H1 (cell line): ENCODE data around the gene CLPTM1L. TPM values are rescaled to one million over a fixed set of nuclear protein-coding genes. Genes with fewer than 3 reads are reported as not detected.

Experiments used
- CTCF ChIA-PET: fragments of 300-600 bp; sonication (Branson Sonifier 250); formaldehyde crosslinking; loops from one replicate; lab custom pipeline; 2021; ENCODE audit not compliant: partially characterized antibody; lab: Charles Lee
- POLR2A ChIA-PET: fragments of 300-600 bp; sonication (Branson Sonifier 250); formaldehyde crosslinking; loops from one replicate; lab custom pipeline; 2021; ENCODE audit warnings: inconsistent platforms; ENCODE audit not compliant: partially characterized antibody; lab: Charles Lee
- DNase-seq, 2 experiments: peaks; one replicate each; pipeline versions ENCODE4 v3.0.0 to v3.0.0-alpha.2; 2010 to 2022; ENCODE audit warnings: low spot score in 2 of 2, low read depth in 1 of 2, mixed read lengths in 1 of 2
- FAIRE-seq: peaks from 2 replicates; lab custom pipeline; 2011; peaks lifted over from hg19 to GRCh38; lab: Jason Lieb, UNC
- H2AFZ ChIP-seq: 2 replicates; pipeline ENCODE4 v1.8.1; 2012; ENCODE audit warnings: low read length, inconsistent platforms
- H2AK5ac ChIP-seq: 2 replicates; pipeline ENCODE4 v1.6.1; 2013; ENCODE audit warnings: low read depth, low read length
- H2BK120ac ChIP-seq: replicated peaks from 2 replicates; pipeline ENCODE3; 2013; ENCODE audit warnings: low read depth, low read length, inconsistent platforms
- H2BK12ac ChIP-seq: 2 replicates; pipeline ENCODE4 v1.6.1; 2013; ENCODE audit warnings: low read depth, low read length
- H2BK15ac ChIP-seq: 2 replicates; pipeline ENCODE4 v1.6.1; 2013; ENCODE audit warnings: low read length
- H2BK20ac ChIP-seq: 2 replicates; pipeline ENCODE4 v1.6.1; 2013; ENCODE audit warnings: low read length
- H2BK5ac ChIP-seq: 2 replicates; pipeline ENCODE4 v1.6.1; 2013; ENCODE audit warnings: low read depth, low read length
- H3K14ac ChIP-seq: 2 replicates; pipeline ENCODE4 v1.6.1; 2013; ENCODE audit warnings: inconsistent platforms; ENCODE audit not compliant: insufficient read length
- H3K18ac ChIP-seq: 2 replicates; pipeline ENCODE4 v1.6.1; 2013; ENCODE audit warnings: low read length; ENCODE audit errors: extremely low read depth
- H3K23ac ChIP-seq: 2 replicates; pipeline ENCODE4 v1.6.1; 2013; ENCODE audit warnings: inconsistent platforms; ENCODE audit not compliant: insufficient read length
- H3K23me2 ChIP-seq: 2 replicates; pipeline ENCODE4 v1.6.1; 2013; ENCODE audit warnings: low read depth, low read length
- H3K27ac ChIP-seq: 2 replicates; pipeline ENCODE4 v1.6.1; 2011; ENCODE audit warnings: low read depth, low read length, inconsistent platforms
- H3K27me3 ChIP-seq, 4 experiments: replicated peaks in 1 of 4; 1 replicate in 1 of 4; 2 replicates in 3 of 4; pipeline versions ENCODE4 v1.6.1 to v1.8.1; 2011 to 2013; ENCODE audit warnings: low read length in 3 of 4, mild to moderate bottlenecking in 3 of 4, inconsistent platforms in 2 of 4, mixed read lengths in 2 of 4, moderate library complexity in 1 of 4; ENCODE audit not compliant: control insufficient read depth in 3 of 4, insufficient read depth in 3 of 4; ENCODE audit errors: extremely low read depth in 1 of 4
- H3K36me3 ChIP-seq, 4 experiments: 2 replicates each; pipeline versions ENCODE4 v1.6.1 to v1.8.1; 2011 to 2013; ENCODE audit warnings: mild to moderate bottlenecking in 4 of 4, low read length in 3 of 4, moderate library complexity in 2 of 4, control low read depth in 1 of 4, inconsistent platforms in 1 of 4; ENCODE audit not compliant: insufficient read depth in 4 of 4, control insufficient read depth in 2 of 4
- H3K4ac ChIP-seq: replicated peaks from 2 replicates; pipeline ENCODE3; 2013; ENCODE audit warnings: low read length, low read depth, mixed read lengths, inconsistent platforms; ENCODE audit not compliant: insufficient read length
- H3K4me1 ChIP-seq, 4 experiments: replicated peaks in 1 of 4; 1 replicate in 1 of 4; 2 replicates in 3 of 4; pipeline versions ENCODE4 v1.6.1 to v1.8.1; 2011 to 2013; ENCODE audit warnings: low read length in 3 of 4, inconsistent platforms in 2 of 4, mixed read lengths in 1 of 4; ENCODE audit not compliant: insufficient read depth in 4 of 4, control insufficient read depth in 3 of 4
- H3K4me2 ChIP-seq, 2 experiments: 2 replicates each; pipeline versions ENCODE4 v1.6.1 to v1.8.1; 2011 to 2013; ENCODE audit warnings: low read depth in 2 of 2, low read length in 2 of 2, control low read depth in 1 of 2, inconsistent platforms in 1 of 2, mild to moderate bottlenecking in 1 of 2; ENCODE audit not compliant: insufficient read depth in 1 of 2
- H3K4me3 ChIP-seq, 4 experiments: fragments of 200-600, 300-600 bp in 1 of 4; sonication (generic), shearing (Covaris generic), sonication (Bioruptor Twin) in 1 of 4; 2 replicates each; pipeline versions ENCODE4 v1.5.1 to v1.8.1; 2011 to 2016; ENCODE audit warnings: low read length in 4 of 4, low read depth in 3 of 4, control low read depth in 2 of 4, inconsistent platforms in 2 of 4, mild to moderate bottlenecking in 2 of 4, mixed read lengths in 1 of 4, moderate library complexity in 1 of 4; ENCODE audit not compliant: insufficient read depth in 2 of 4; ENCODE audit errors: extremely low read depth in 1 of 4
- H3K56ac ChIP-seq: replicated peaks from 2 replicates; pipeline ENCODE3; 2013; ENCODE audit warnings: low read depth, mild to moderate bottlenecking, mixed read lengths, low read length, inconsistent platforms; ENCODE audit not compliant: insufficient read length
- H3K79me1 ChIP-seq: 2 replicates; pipeline ENCODE4 v1.6.1; 2013; ENCODE audit warnings: low read depth, low read length, control low read depth
- H3K79me2 ChIP-seq, 2 experiments: 2 replicates each; pipeline versions ENCODE4 v1.6.1 to v1.8.1; 2012 to 2013; ENCODE audit warnings: low read length in 2 of 2, mild to moderate bottlenecking in 2 of 2, inconsistent platforms in 1 of 2; ENCODE audit not compliant: insufficient read depth in 2 of 2, control insufficient read depth in 1 of 2
- H3K9ac ChIP-seq, 4 experiments: replicated peaks in 1 of 4; 1 replicate in 1 of 4; 2 replicates in 3 of 4; pipeline versions ENCODE4 v1.6.1 to v1.8.1; 2011 to 2013; ENCODE audit warnings: low read depth in 3 of 4, low read length in 3 of 4, control low read depth in 2 of 4, mild to moderate bottlenecking in 2 of 4, moderate library complexity in 2 of 4, inconsistent platforms in 1 of 4; ENCODE audit errors: extremely low read depth in 1 of 4
- H3K9me3 ChIP-seq, 2 experiments: 2 replicates each; pipeline versions ENCODE4 v1.6.1 to v1.8.1; 2012 to 2013; ENCODE audit warnings: mild to moderate bottlenecking in 2 of 2, moderate library complexity in 2 of 2, control low read depth in 1 of 2, inconsistent platforms in 1 of 2, low read depth in 1 of 2, low read length in 1 of 2, mixed read lengths in 1 of 2; ENCODE audit not compliant: insufficient read depth in 2 of 2
- H4K20me1 ChIP-seq, 2 experiments: replicated peaks in 1 of 2; 2 replicates each; pipeline versions ENCODE3 to v1.8.1; 2011 to 2013; ENCODE audit warnings: inconsistent platforms in 2 of 2, low read length in 2 of 2, mild to moderate bottlenecking in 1 of 2; ENCODE audit not compliant: insufficient read depth in 2 of 2, control insufficient read depth in 1 of 2
- H4K5ac ChIP-seq: 2 replicates; pipeline ENCODE4 v1.6.1; 2013; ENCODE audit warnings: low read length, low read depth, mixed read lengths, inconsistent platforms; ENCODE audit not compliant: insufficient read length
- H4K8ac ChIP-seq: 2 replicates; pipeline ENCODE4 v1.8.0; 2013; ENCODE audit warnings: mild to moderate bottlenecking, moderate library complexity, low read length, inconsistent platforms; ENCODE audit not compliant: insufficient read depth; ENCODE audit errors: extremely low read depth
- H4K91ac ChIP-seq: replicated peaks from 2 replicates; pipeline ENCODE3; 2013; ENCODE audit warnings: low read length, mixed read lengths, inconsistent platforms; ENCODE audit not compliant: insufficient read length
- ATF2 ChIP-seq: IDR thresholded peaks from 2 replicates; pipeline ENCODE4 v1.6.1; 2012; ENCODE audit warnings: low read length, inconsistent platforms
- CHD1 ChIP-seq: IDR thresholded peaks from 2 replicates; pipeline ENCODE4 v1.6.1; 2012; ENCODE audit warnings: low read depth, low read length, improper control_type of control experiment
- CHD2 ChIP-seq: IDR thresholded peaks from 2 replicates; pipeline ENCODE4 v1.6.1; 2012; ENCODE audit warnings: low read length, improper control_type of control experiment
- FOSL1 ChIP-seq: IDR thresholded peaks from 2 replicates; pipeline ENCODE4 v1.6.1; 2011; ENCODE audit warnings: mild to moderate bottlenecking, low read depth, low read length, moderate library complexity; ENCODE audit not compliant: insufficient read depth
- JUND ChIP-seq: IDR thresholded peaks from 2 replicates; pipeline ENCODE4 v1.6.1; 2011; ENCODE audit warnings: mild to moderate bottlenecking, improper control_type of control experiment, low read length
- RFX5 ChIP-seq: IDR thresholded peaks from 2 replicates; pipeline ENCODE4 v1.6.1; 2011; ENCODE audit warnings: low read depth, low read length, improper control_type of control experiment, borderline replicate concordance
- WGBS, 2 experiments: shearing (Covaris generic) in 1 of 2; methylation state at CpG; one replicate each; pipeline versions ENCODE4 v1.1.6 to v1.1.7; 2013 to 2015; ENCODE audit warnings: low lambda C conversion rate in 2 of 2, mixed read lengths in 2 of 2, inconsistent platforms in 1 of 2, low coverage in 1 of 2, missing lambda C conversion rate in 1 of 2; ENCODE audit not compliant: insufficient replicate concordance in 2 of 2, insufficient coverage in 1 of 2, insufficient read length in 1 of 2; ENCODE audit errors: extremely low coverage in 1 of 2, missing lambda C conversion rate in 1 of 2; 5-methylcytosine and 5-hydroxymethylcytosine counted together
- polyA plus RNA-seq, 7 experiments: library from polyadenylated mRNA; depleted of rRNA in 3 of 7; stranded (reverse) in 5 of 7; unstranded in 2 of 7; fragments of >200 nt in 5 of 7; fragments of 200-250 nt in 2 of 7; gene quantifications; 1 replicate in 5 of 7; 2 replicates in 1 of 7; 4 replicates in 1 of 7; pipeline versions ENCODE4 v1.2.1 to v1.2.3, GENCODE V29; 2011 to 2013; ENCODE audit warnings: missing spikeins in 2 of 7, mixed read lengths in 2 of 7
- total RNA-seq: library from RNA; stranded (reverse); fragmentation: NEBNext Ultra II Directional; extraction: Animal tissue kit (Norgen Biotek cat#: 25700); gene quantifications from 2 replicates; pipeline ENCODE4 v1.2.1, GENCODE V29; 2021

The CLPTM1L gene
- total and polyA plus RNA-seq, 2 of the 8 experiments (the other 6 are each of a cell fraction or from before 2014, with no cell fraction given), result 102 to 119 TPM

GRCh38 chr5:1370006-1370405 is 25.1 kb upstream of the CLPTM1L start:
- Histone ChIP-seq H3K36me3 (no peaks in the 10 kb centered on the region), H3K79me1 (no peaks in the 10 kb centered on the region), H3K4ac (no peak overlapping the region), H4K5ac (no peak overlapping the region), H2AFZ (no peak overlapping the region), H4K20me1 (no peaks in the 10 kb centered on the region), H3K9me3 (no peaks in the 10 kb centered on the region), H3K27me3 (peaks cover 0 to 3% (median 0%) of the 10 kb centered on the region in 4 experiments; a peak in 3 of 7 replicates), H4K91ac (no peak overlapping the region), H2BK12ac (no peak overlapping the region), H2BK5ac (no peak overlapping the region), H3K79me2 (no peaks in the 10 kb centered on the region), H3K18ac (no peak overlapping the region), H3K56ac (no peak overlapping the region), H2BK120ac (no peak overlapping the region), H2BK20ac (no peak overlapping the region), H3K23me2 (no peaks in the 10 kb centered on the region), H2AK5ac (no peak overlapping the region), H3K4me1 (peaks cover 0 to 5% (median 1%) of the 10 kb centered on the region in 4 experiments; a peak in 1 of 7 replicates), H2BK15ac (no peak overlapping the region), H3K4me3 (no peak overlapping the region), H3K23ac (no peak overlapping the region), H3K14ac (no peak overlapping the region), H3K9ac (no peak overlapping the region), H3K4me2 (no peak overlapping the region), H4K8ac (no peak overlapping the region), H3K27ac (no peak overlapping the region)
- WGBS, 2 experiments, result 84% methylated on average over 7 of the region's 7 CpGs; no CpG with 5 or more reads in 1 of the 2 experiments
- POLR2A ChIA-PET, result interaction anchor here (1.4 kb wide), 1 partner anchor 12 kb away, joined by 3 read pairs; no protein-coding TSS in a partner anchor
- DNase-seq, result no peak
- CTCF ChIA-PET, result interaction anchor here (2.9 kb wide), 1 partner anchor 10 kb away, joined by 15 read pairs; no protein-coding TSS in a partner anchor
- TF ChIP-seq JUND (no peak), RFX5 (no peak), CHD2 (no peak), CHD1 (no peak), ATF2 (no peak), FOSL1 (no peak)
- no peak for FAIRE-seq
